K562 (cell line): ENCODE measurements around the gene SGCB. TPM values are rescaled to one million over a fixed set of nuclear protein-coding genes. Genes with fewer than 3 reads are reported as not detected.

Experiments used
- ATAC-seq: fragments of 200-7000 bp; cut with Tn5 transposase; 3 replicates; pipeline ENCODE4 v1.9.1; 2020; ENCODE audit warnings: moderate library complexity
- BruUV-seq: library from RNA; stranded (reverse); fragments of 400-500 nt; replicated peaks from 2 replicates; lab custom pipeline; 2021; lab: Mats Ljungman, UMichigan
- CTCF ChIA-PET: fragments of 300-600 bp; formaldehyde crosslinking; extraction: SDS; loops from one replicate; lab custom pipeline; 2021; ENCODE audit warnings: low intra/inter-chr PET ratio; lab: Yijun Ruan, JAX
- POLR2A ChIA-PET: fragments of 300-600, 350-650 bp; sonication (Branson Sonifier 250); formaldehyde crosslinking; extraction: SDS; loops from one replicate; lab custom pipeline; 2021; ENCODE audit warnings: antibody characterized with exemption, inconsistent platforms; lab: Yijun Ruan, JAX
- DNase-seq, 4 experiments: peaks; one replicate each; pipeline versions ENCODE4 v3.0.0 to v3.0.0-alpha.2; 2011 to 2018; ENCODE audit warnings: low spot score in 3 of 4, mixed read lengths in 3 of 4; ENCODE audit errors: extremely low read depth in 1 of 4
- FAIRE-seq: peaks from 2 replicates; lab custom pipeline; 2011; peaks lifted over from hg19 to GRCh38; lab: Jason Lieb, UNC
- H2AFZ ChIP-seq: 2 replicates; pipeline ENCODE4 v1.6.0; 2011; ENCODE audit warnings: low read depth, low read length, control low read depth, inconsistent platforms
- H3K27ac ChIP-seq: fragments of 200-600 bp; 3 replicates; pipeline ENCODE4 v1.8.0; 2011; ENCODE audit warnings: low read depth, mild to moderate bottlenecking, control low read depth, inconsistent platforms, low read length, moderate library complexity, mixed read lengths; ENCODE audit errors: extremely low read depth
- H3K27me3 ChIP-seq, 2 experiments: fragments of 300-600 bp in 1 of 2; 2 replicates in 1 of 2; 3 replicates in 1 of 2; pipeline versions ENCODE4 v1.6.0 to v1.8.0; 2011; ENCODE audit warnings: inconsistent platforms in 2 of 2, low read length in 2 of 2, mild to moderate bottlenecking in 1 of 2, mixed read lengths in 1 of 2, moderate library complexity in 1 of 2; ENCODE audit not compliant: control insufficient read depth in 2 of 2, insufficient read depth in 2 of 2
- H3K36me3 ChIP-seq: fragments of 300-600 bp; 3 replicates; pipeline ENCODE4 v1.8.0; 2011; ENCODE audit warnings: mild to moderate bottlenecking, low read length, inconsistent platforms; ENCODE audit not compliant: control insufficient read depth, insufficient read depth
- H3K4me1 ChIP-seq, 2 experiments: fragments of 200-600 bp in 1 of 2; replicated peaks in 1 of 2; 2 replicates in 1 of 2; 3 replicates in 1 of 2; pipeline versions ENCODE4 v1.5.1 to v1.8.0; 2011; ENCODE audit warnings: inconsistent platforms in 2 of 2, low read length in 2 of 2, mild to moderate bottlenecking in 1 of 2, mixed read lengths in 1 of 2, moderate library complexity in 1 of 2; ENCODE audit not compliant: control insufficient read depth in 2 of 2, insufficient read depth in 2 of 2
- H3K4me2 ChIP-seq: 2 replicates; pipeline ENCODE4 v1.6.1; 2011; ENCODE audit warnings: low read length, control low read depth, inconsistent platforms, mixed read lengths; ENCODE audit not compliant: insufficient read depth
- H3K4me3 ChIP-seq: fragments of 200-600 bp; sonication (generic), shearing (Covaris generic); 2 replicates; pipeline ENCODE4 v1.5.1; 2016; ENCODE audit warnings: control low read depth, inconsistent platforms
- H3K79me2 ChIP-seq: fragments of 200-600 bp; 3 replicates; pipeline ENCODE4 v1.8.0; 2011; ENCODE audit warnings: low read length, inconsistent platforms; ENCODE audit not compliant: control insufficient read depth, insufficient read depth
- H3K9ac ChIP-seq, 2 experiments: 2 replicates each; pipeline versions ENCODE4 v1.6.0 to v1.6.1; 2011; ENCODE audit warnings: low read depth in 2 of 2, low read length in 2 of 2, control low read depth in 1 of 2, inconsistent platforms in 1 of 2, mild to moderate bottlenecking in 1 of 2, mixed read lengths in 1 of 2; ENCODE audit not compliant: insufficient read depth in 1 of 2
- H3K9me1 ChIP-seq: one replicate; pipeline ENCODE4 v1.6.0; 2011; ENCODE audit warnings: inconsistent platforms, mild to moderate bottlenecking, low read length, moderate library complexity; ENCODE audit not compliant: control insufficient read depth, insufficient read depth
- H3K9me3 ChIP-seq: replicated peaks from 2 replicates; pipeline ENCODE4 v1.5.1; 2011; ENCODE audit warnings: low read depth, low read length, inconsistent platforms; ENCODE audit not compliant: control insufficient read depth, insufficient read depth
- H4K20me1 ChIP-seq: replicated peaks from 2 replicates; pipeline ENCODE4 v1.6.1; 2011; ENCODE audit warnings: low read length, inconsistent platforms, mixed read lengths; ENCODE audit not compliant: control insufficient read depth, insufficient read depth
- BRD9 ChIP-seq: fragments of 450-650 bp; IDR thresholded peaks from 2 replicates; pipeline ENCODE4 v1.6.1; 2018; ENCODE audit warnings: low read depth; ENCODE audit not compliant: partially characterized antibody
- CBFA2T2 ChIP-seq: fragments of 450-650 bp; conservative IDR thresholded peaks from 2 replicates; pipeline ENCODE4 v1.6.1; 2017; ENCODE audit warnings: mild to moderate bottlenecking
- CREM ChIP-seq: IDR thresholded peaks from 2 replicates; pipeline ENCODE4 v1.6.1; 2014; ENCODE audit warnings: antibody characterized with exemption, low read depth
- ELF4 ChIP-seq: fragments of 450-650 bp; formaldehyde crosslinking; IDR thresholded peaks from 2 replicates; pipeline ENCODE4 v1.4.0; 2022; ENCODE audit warnings: missing genetic modification characterization
- MAZ ChIP-seq, 2 experiments: fragments of 450-650 bp in 1 of 2; sonication (generic) in 1 of 2; formaldehyde crosslinking; IDR thresholded peaks in 1 of 2; conservative IDR thresholded peaks in 1 of 2; 2 replicates each; pipeline versions ENCODE4 v1.4.0 to v1.5.0; 2020; ENCODE audit warnings: mild to moderate bottlenecking in 1 of 2, missing genetic modification reagents in 1 of 2
- TSC22D4 ChIP-seq: fragments of 450-650 bp; IDR thresholded peaks from 2 replicates; pipeline ENCODE4 v1.6.1; 2016; ENCODE audit warnings: missing genetic modification characterization, missing biosample characterization, control low read depth
- WHSC1 ChIP-seq: IDR thresholded peaks from one replicate; pipeline ENCODE4 v1.6.1; 2012; ENCODE audit warnings: low read length, control low read depth, inconsistent platforms
- ZFP30 ChIP-seq: fragments of 250-450 bp; sonication (Bioruptor Pico); IDR thresholded peaks from 2 replicates; pipeline ENCODE4 v1.8.0; 2022; ENCODE audit warnings: moderate library complexity, mild to moderate bottlenecking, inconsistent platforms, borderline replicate concordance
- ZNF561 ChIP-seq: fragments of 450-650 bp; formaldehyde crosslinking; conservative IDR thresholded peaks from 2 replicates; pipeline ENCODE4 v1.4.0; 2020; ENCODE audit warnings: mild to moderate bottlenecking, moderate library complexity
- WGBS: fragments of 100-300 bp; shearing (Covaris generic); methylation state at CpG from one replicate; pipeline ENCODE4 v1.1.6; 2016; ENCODE audit warnings: low coverage, mixed read lengths; ENCODE audit not compliant: insufficient coverage; ENCODE audit errors: missing lambda C conversion rate; 5-methylcytosine and 5-hydroxymethylcytosine counted together
- in situ Hi-C: fragments of 300-500 bp; cut with MboI; formaldehyde crosslinking; loops from 4 replicates; pipeline ENCODE4 v1.15.0; 2018; ENCODE audit warnings: inconsistent platforms, mixed read lengths
- intact Hi-C: fragments of 100-400 bp; cut with micrococcal nuclease; formaldehyde crosslinking; loops from 2 replicates; pipeline ENCODE4 v1.14.2; 2022
- polyA plus RNA-seq, 8 experiments: library from polyadenylated mRNA; depleted of rRNA in 4 of 8; stranded (reverse) in 5 of 8; unstranded in 3 of 8; fragments of >200 nt; fragmentation: Nextera tagmentation in 2 of 8; fragmentation: Illumina TruSeq in 1 of 8; extraction: Ambion mirVana in 2 of 8; extraction: Trizol in 1 of 8; gene quantifications; 2 replicates each; pipeline versions ENCODE4 v1.2.1 to v1.2.3, GENCODE V29; 2011 to 2014; ENCODE audit warnings: inconsistent platforms in 1 of 8, missing spikeins in 1 of 8
- total RNA-seq, 7 experiments: library from RNA; depleted of rRNA in 6 of 7; stranded (reverse); fragments of >200 nt in 6 of 7; fragmentation: Illumina TruSeq in 2 of 7; extraction: Trizol in 2 of 7; gene quantifications; 2 replicates each; pipeline versions ENCODE4 v1.2.1 to v1.2.3, GENCODE V29; 2011 to 2021; ENCODE audit warnings: low replicate concordance in 1 of 7
- TF ChIP-seq, protein P1 (sequence below): sonication (generic); formaldehyde crosslinking; IDR thresholded peaks from 2 replicates; pipeline ENCODE4 v1.8.0; 2022; ENCODE audit warnings: mild to moderate bottlenecking, missing genetic modification reagents, borderline replicate concordance
- TF ChIP-seq, protein P2 (sequence below): fragments of 250-450 bp; sonication (Bioruptor Pico); IDR thresholded peaks from 2 replicates; pipeline ENCODE4 v1.5.0; 2020; ENCODE audit warnings: mild to moderate bottlenecking, borderline replicate concordance
- TF ChIP-seq, protein P3 (sequence below): fragments of 250-450 bp; sonication (Bioruptor Pico); IDR thresholded peaks from 2 replicates; pipeline ENCODE4 v1.5.1; 2021; ENCODE audit warnings: mild to moderate bottlenecking
- TF ChIP-seq, protein P4 (sequence below): fragments of 150-350 bp; IDR thresholded peaks from 2 replicates; pipeline ENCODE4 v1.6.1; 2014; ENCODE audit warnings: low read depth, mild to moderate bottlenecking, low read length, borderline replicate concordance

The SGCB gene
- total and polyA plus RNA-seq, 9 of the 15 experiments (the other 6 are each of a cell fraction or from before 2014, with no cell fraction given) = 0.01 to 0.20 (median 0.07) TPM; not detected in 3

DNA sequence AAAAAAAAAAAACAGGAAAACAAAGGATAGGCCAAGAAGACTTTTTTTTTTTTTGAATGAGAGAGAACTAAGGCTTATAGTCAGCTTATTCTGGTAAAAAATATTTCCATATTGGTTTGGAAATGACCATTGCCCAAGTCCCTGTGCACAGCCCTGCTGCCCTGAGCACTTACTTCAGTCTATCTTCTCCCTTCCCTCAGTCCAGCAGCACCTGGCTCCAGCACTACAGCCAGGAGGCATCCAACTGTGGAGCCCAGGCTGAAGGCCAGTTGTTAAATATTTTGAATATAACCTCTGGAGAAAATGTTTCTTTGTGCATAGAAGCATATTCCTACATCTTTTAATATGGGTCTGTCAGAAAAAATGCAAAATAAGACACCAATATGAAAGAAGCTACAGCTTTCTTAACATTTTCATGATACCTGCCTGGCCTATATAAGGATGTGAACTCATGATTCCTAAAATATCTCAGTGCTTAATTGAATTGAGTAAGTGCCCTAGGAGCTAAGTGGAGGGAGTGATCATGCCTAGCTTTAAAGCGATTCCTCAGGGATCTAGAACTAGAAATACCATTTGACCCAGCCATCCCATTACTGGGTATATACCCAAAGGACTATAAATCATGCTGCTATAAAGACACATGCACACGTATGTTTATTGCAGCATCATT is 32.4 kb downstream of the SGCB start:
- ATAC-seq = no peak
- DNase-seq = no peak
- Histone ChIP-seq H3K9ac (no peak overlapping the region), H3K36me3 (no peaks in the 10 kb centered on the region), H3K27ac (no peak overlapping the region), H2AFZ (no peak overlapping the region), H3K27me3 (no peaks in the 10 kb centered on the region; a peak in 1 of 5 replicates), H3K4me2 (no peak overlapping the region), H3K9me3 (no peaks in the 10 kb centered on the region), H3K9me1 (no peaks in the 10 kb centered on the region), H3K4me3 (no peak overlapping the region), H3K4me1 (no peaks in the 10 kb centered on the region; a peak in 1 of 5 replicates), H3K79me2 (no peaks in the 10 kb centered on the region), H4K20me1 (no peaks in the 10 kb centered on the region)
- TF ChIP-seq ZFP30 (CRISPR knock-in tag) (no peak), ZNF561 (CRISPR knock-in tag) (no peak), TSC22D4 (tag) (no peak), MAZ (CRISPR knock-in tag; conservative IDR thresholded peaks at IDR 0.05 in 1 of 2, IDR thresholded peaks at IDR 0.05 in 1 of 2) (no peak), BRD9 (no peak), WHSC1 (no peak), CREM (no peak), CBFA2T2 (no peak), ELF4 (CRISPR knock-in tag) (no peak)
- TF ChIP-seq, protein P1, sequence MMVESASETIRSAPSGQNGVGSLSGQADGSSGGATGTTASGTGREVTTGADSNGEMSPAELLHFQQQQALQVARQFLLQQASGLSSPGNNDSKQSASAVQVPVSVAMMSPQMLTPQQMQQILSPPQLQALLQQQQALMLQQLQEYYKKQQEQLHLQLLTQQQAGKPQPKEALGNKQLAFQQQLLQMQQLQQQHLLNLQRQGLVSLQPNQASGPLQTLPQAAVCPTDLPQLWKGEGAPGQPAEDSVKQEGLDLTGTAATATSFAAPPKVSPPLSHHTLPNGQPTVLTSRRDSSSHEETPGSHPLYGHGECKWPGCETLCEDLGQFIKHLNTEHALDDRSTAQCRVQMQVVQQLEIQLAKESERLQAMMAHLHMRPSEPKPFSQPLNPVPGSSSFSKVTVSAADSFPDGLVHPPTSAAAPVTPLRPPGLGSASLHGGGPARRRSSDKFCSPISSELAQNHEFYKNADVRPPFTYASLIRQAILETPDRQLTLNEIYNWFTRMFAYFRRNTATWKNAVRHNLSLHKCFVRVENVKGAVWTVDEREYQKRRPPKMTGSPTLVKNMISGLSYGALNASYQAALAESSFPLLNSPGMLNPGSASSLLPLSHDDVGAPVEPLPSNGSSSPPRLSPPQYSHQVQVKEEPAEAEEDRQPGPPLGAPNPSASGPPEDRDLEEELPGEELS (CRISPR knock-in tag) = no peak
- TF ChIP-seq, protein P2, sequence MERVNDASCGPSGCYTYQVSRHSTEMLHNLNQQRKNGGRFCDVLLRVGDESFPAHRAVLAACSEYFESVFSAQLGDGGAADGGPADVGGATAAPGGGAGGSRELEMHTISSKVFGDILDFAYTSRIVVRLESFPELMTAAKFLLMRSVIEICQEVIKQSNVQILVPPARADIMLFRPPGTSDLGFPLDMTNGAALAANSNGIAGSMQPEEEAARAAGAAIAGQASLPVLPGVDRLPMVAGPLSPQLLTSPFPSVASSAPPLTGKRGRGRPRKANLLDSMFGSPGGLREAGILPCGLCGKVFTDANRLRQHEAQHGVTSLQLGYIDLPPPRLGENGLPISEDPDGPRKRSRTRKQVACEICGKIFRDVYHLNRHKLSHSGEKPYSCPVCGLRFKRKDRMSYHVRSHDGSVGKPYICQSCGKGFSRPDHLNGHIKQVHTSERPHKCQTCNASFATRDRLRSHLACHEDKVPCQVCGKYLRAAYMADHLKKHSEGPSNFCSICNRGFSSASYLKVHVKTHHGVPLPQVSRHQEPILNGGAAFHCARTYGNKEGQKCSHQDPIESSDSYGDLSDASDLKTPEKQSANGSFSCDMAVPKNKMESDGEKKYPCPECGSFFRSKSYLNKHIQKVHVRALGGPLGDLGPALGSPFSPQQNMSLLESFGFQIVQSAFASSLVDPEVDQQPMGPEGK (CRISPR knock-in tag) = no peak
- TF ChIP-seq, protein P3, sequence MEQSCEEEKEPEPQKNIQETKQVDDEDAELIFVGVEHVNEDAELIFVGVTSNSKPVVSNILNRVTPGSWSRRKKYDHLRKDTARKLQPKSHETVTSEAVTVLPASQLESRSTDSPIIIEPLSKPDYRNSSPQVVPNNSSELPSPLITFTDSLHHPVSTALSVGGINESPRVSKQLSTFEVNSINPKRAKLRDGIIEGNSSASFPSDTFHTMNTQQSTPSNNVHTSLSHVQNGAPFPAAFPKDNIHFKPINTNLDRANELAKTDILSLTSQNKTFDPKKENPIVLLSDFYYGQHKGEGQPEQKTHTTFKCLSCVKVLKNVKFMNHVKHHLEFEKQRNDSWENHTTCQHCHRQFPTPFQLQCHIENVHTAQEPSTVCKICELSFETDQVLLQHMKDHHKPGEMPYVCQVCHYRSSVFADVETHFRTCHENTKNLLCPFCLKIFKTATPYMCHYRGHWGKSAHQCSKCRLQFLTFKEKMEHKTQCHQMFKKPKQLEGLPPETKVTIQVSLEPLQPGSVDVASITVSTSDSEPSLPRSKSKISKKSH (CRISPR knock-in tag) = no peak
- TF ChIP-seq, protein P4, sequence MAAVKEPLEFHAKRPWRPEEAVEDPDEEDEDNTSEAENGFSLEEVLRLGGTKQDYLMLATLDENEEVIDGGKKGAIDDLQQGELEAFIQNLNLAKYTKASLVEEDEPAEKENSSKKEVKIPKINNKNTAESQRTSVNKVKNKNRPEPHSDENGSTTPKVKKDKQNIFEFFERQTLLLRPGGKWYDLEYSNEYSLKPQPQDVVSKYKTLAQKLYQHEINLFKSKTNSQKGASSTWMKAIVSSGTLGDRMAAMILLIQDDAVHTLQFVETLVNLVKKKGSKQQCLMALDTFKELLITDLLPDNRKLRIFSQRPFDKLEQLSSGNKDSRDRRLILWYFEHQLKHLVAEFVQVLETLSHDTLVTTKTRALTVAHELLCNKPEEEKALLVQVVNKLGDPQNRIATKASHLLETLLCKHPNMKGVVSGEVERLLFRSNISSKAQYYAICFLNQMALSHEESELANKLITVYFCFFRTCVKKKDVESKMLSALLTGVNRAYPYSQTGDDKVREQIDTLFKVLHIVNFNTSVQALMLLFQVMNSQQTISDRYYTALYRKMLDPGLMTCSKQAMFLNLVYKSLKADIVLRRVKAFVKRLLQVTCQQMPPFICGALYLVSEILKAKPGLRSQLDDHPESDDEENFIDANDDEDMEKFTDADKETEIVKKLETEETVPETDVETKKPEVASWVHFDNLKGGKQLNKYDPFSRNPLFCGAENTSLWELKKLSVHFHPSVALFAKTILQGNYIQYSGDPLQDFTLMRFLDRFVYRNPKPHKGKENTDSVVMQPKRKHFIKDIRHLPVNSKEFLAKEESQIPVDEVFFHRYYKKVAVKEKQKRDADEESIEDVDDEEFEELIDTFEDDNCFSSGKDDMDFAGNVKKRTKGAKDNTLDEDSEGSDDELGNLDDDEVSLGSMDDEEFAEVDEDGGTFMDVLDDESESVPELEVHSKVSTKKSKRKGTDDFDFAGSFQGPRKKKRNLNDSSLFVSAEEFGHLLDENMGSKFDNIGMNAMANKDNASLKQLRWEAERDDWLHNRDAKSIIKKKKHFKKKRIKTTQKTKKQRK = no peak
- no peak for FAIRE-seq
- 0% methylated on average over 1 of the region's 2 CpGs for WGBS
- in situ Hi-C loops = no loop called here
- POLR2A ChIA-PET = no interaction called here
- intact Hi-C loops = no loop called here
- BruUV-seq = no TSS peak
- CTCF ChIA-PET = no interaction called here
